HG02763 (cell line): ENCODE measurements around the gene TP53AIP1.
A peak's percentile ranks its signal among the peaks of the same experiment; 100 is the strongest.

ENCODE experiments used
- ATAC-seq: cut with Tn5 transposase; IDR thresholded peaks from one replicate; pipeline ENCODE4 v1.9.1; 2021; ENCODE audit warnings: mild to moderate bottlenecking, moderate library complexity; ENCODE audit not compliant: unreplicated experiment

The TP53AIP1 gene

GRCh38 chr11:128943428-128943976 lies 831 bp upstream of the TP53AIP1 start:
- ATAC-seq: no peak

- no peak for ATAC-seq
Observed at GRCh38 chr11:128942272-128942612, 429 bp downstream of the TP53AIP1 start.

- ATAC-seq: no peak
Observed at GRCh38 chr11:128941573-128942271, 949 bp downstream of the TP53AIP1 start.

GRCh38 chr11:128941110-128941509 lies 1.6 kb downstream of the TP53AIP1 start:
- ATAC-seq: no peak

- ATAC-seq: no peak
Observed at GRCh38 chr11:128940603-128941002, 2.1 kb downstream of the TP53AIP1 start.

GRCh38 chr11:128940156-128940555 lies 2.5 kb downstream of the TP53AIP1 start:
- no peak for ATAC-seq

- no peak for ATAC-seq
Observed at GRCh38 chr11:128939591-128939990, 3.1 kb downstream of the TP53AIP1 start.

- ATAC-seq: no peak
Observed at GRCh38 chr11:128938156-128938885, 4.3 kb downstream of the TP53AIP1 start.

GRCh38 chr11:128937480-128937879 lies 5.2 kb downstream of the TP53AIP1 start:
- ATAC-seq: no peak

- no peak for ATAC-seq
Observed at GRCh38 chr11:128936606-128937251, 5.9 kb downstream of the TP53AIP1 start.

- no peak for ATAC-seq
Observed at GRCh38 chr11:128934926-128935325, 7.7 kb downstream of the TP53AIP1 start.

GRCh38 chr11:128934351-128934750 lies 8.3 kb downstream of the TP53AIP1 start:
- no peak for ATAC-seq

GRCh38 chr11:128933481-128934178 lies 9.0 kb downstream of the TP53AIP1 start:
- no peak for ATAC-seq

GRCh38 chr11:128931668-128932067 lies 11.0 kb downstream of the TP53AIP1 start:
- ATAC-seq: no peak

- no peak for ATAC-seq
Observed at GRCh38 chr11:128931066-128931465, 11.6 kb downstream of the TP53AIP1 start.

- ATAC-seq: no peak
Observed at GRCh38 chr11:128929991-128930390, 12.7 kb downstream of the TP53AIP1 start.

- no peak for ATAC-seq
Observed at GRCh38 chr11:128929468-128929867, 13.2 kb downstream of the TP53AIP1 start.

GRCh38 chr11:128928400-128928799 lies 14.3 kb downstream of the TP53AIP1 start:
- ATAC-seq: peak; percentile 96

GRCh38 chr11:128927683-128928336 lies 14.9 kb downstream of the TP53AIP1 start:
- ATAC-seq: no peak

- no peak for ATAC-seq
Observed at GRCh38 chr11:128927108-128927461, 15.6 kb downstream of the TP53AIP1 start.
